IMR-90 (cell line): ENCODE results near the gene KCNAB1.

ENCODE experiments used
- BHLHE40 ChIP-seq: fragments of 150-350 bp; IDR thresholded peaks from 2 replicates; pipeline ENCODE4 v1.6.1; 2016; ENCODE audit warnings: mild to moderate bottlenecking, low read depth, low read length
- CTCF ChIP-seq: conservative IDR thresholded peaks from 2 replicates; pipeline ENCODE4 v1.5.1; 2012; ENCODE audit warnings: mild to moderate bottlenecking, low read depth, low read length, improper control_type of control experiment
- ELK1 ChIP-seq: fragments of 150-350 bp; IDR thresholded peaks from 2 replicates; pipeline ENCODE4 v1.6.1; 2016; ENCODE audit warnings: low read depth, mild to moderate bottlenecking, low read length, moderate library complexity, borderline replicate concordance
- MXI1 ChIP-seq: IDR thresholded peaks from 2 replicates; pipeline ENCODE4 v1.6.1; 2012; ENCODE audit warnings: low read depth, mild to moderate bottlenecking, low read length, moderate library complexity, borderline replicate concordance
- POLR2A ChIP-seq: IDR thresholded peaks from 2 replicates; pipeline ENCODE4 v1.6.1; 2012; ENCODE audit warnings: mild to moderate bottlenecking, low read depth, low read length
- RAD21 ChIP-seq: IDR thresholded peaks from 2 replicates; pipeline ENCODE4 v1.6.1; 2012; ENCODE audit warnings: low read length, improper control_type of control experiment
- RCOR1 ChIP-seq: IDR thresholded peaks from 2 replicates; pipeline ENCODE4 v1.6.1; 2012; ENCODE audit warnings: mild to moderate bottlenecking, low read length, improper control_type of control experiment; ENCODE audit not compliant: insufficient replicate concordance

DNA sequence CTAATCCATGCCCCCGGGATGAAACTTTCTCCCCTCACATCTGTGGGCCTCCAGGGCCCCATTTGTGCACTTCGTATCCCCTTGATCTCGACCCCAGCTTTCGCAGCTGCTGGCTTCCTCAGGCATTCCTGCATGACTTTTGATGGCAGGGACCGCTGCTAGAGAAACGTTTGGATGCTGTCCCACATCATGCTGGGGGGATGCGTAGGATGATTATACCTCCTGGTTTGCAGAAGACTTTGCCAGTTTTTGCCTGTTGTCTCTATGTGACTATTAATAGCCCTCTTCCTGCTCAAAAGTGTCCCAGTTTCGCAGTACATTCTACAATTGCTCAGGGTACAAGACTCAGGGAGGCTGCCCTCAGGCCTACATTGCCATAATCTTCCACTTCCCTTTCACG lies 10.4 kb upstream of the KCNAB1 start:
- TF ChIP-seq CTCF (no peak), POLR2A (no peak), BHLHE40 (no peak), ELK1 (no peak), RCOR1 (no peak), MXI1 (no peak), RAD21 (no peak)
